ENCODE data around the gene VAV2. TPM values are rescaled to one million over a fixed set of nuclear protein-coding genes. Genes with fewer than 3 reads are reported as not detected.

VAV2 gene
- total and polyA plus RNA-seq, 4 donors: 4.9 to 26.4 (median 17.0) TPM

GRCh38 chr9:133963166-133963565, 29.0 kb downstream of the VAV2 start:
- 79% methylated on average over 10 of the region's 10 CpGs for WGBS
- H3K9ac ChIP-seq (ENCODE audit: low read depth in 1 of 2, low read length in 2 of 2): no peak overlapping the region
- peaks cover 15 to 35% (median 22%) of the 10 kb centered on the region in 4 donors for H3K4me1 ChIP-seq (ENCODE audit: control insufficient read depth in 4 of 4, insufficient read depth in 4 of 4, low read length in 3 of 4)
- H3K4me3 ChIP-seq (ENCODE audit: low read depth in 1 of 3, low read length in 3 of 3): no peak overlapping the region
- no peaks in the 10 kb centered on the region for H3K27me3 ChIP-seq (ENCODE audit: control insufficient read depth in 4 of 4, insufficient read depth in 4 of 4, low read length in 3 of 4)
- H3K27ac ChIP-seq (ENCODE audit: low read depth in 1 of 2, low read length in 2 of 2): no peak overlapping the region
- no peaks in the 10 kb centered on the region for H3K9me3 ChIP-seq (ENCODE audit: control insufficient read depth in 4 of 4, low read length in 3 of 4)
- no peak for TF ChIP-seq RXRA (IDR thresholded peaks at IDR 0.05)
- TF ChIP-seq SP1 (IDR thresholded peaks at IDR 0.05): no peak
- TF ChIP-seq FOXA1 (IDR thresholded peaks at IDR 0.05): no peak
- no peak for TF ChIP-seq REST (IDR thresholded peaks at IDR 0.05)
- TF ChIP-seq HNF4A (conservative IDR thresholded peaks at IDR 0.05): no peak
- H3K36me3 ChIP-seq (ENCODE audit: control insufficient read depth in 4 of 4, insufficient read depth in 3 of 4, low read depth in 1 of 4, low read length in 3 of 4): no peaks in the 10 kb centered on the region
- DNase-seq (ENCODE audit: low spot score): no peak

DNA sequence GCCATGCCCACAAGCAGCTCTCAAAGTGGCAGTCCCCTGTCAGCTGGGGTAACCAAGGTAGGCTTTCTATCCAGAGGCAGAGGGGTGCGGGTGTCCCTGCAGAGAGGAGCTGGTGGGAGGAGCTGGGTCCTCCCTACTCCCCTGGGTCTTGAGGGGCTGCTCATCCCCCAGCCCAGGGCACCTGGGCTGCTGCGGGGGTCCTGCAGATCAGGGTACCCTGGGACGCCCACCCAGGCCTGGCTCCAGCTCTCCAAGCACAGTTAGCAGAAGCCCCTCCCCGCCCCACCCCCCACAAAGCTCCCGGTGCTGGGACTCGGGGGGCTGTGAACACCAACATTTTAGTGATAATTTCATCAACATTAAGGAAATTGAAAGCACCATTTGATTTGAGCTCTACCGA, 29.8 kb downstream of the VAV2 start:
- no peaks in the 10 kb centered on the region for H3K9me3 ChIP-seq (ENCODE audit: control insufficient read depth in 4 of 4, low read length in 3 of 4)
- H3K27ac ChIP-seq (ENCODE audit: low read depth in 1 of 2, low read length in 2 of 2): no peak overlapping the region
- H3K36me3 ChIP-seq (ENCODE audit: control insufficient read depth in 4 of 4, insufficient read depth in 3 of 4, low read depth in 1 of 4, low read length in 3 of 4): no peaks in the 10 kb centered on the region
- no peak overlapping the region for H3K4me3 ChIP-seq (ENCODE audit: low read depth in 1 of 3, low read length in 3 of 3)
- TF ChIP-seq GABPA (IDR thresholded peaks at IDR 0.05 in 1 of 2, conservative IDR thresholded peaks at IDR 0.05 in 1 of 2) (no peak), FOXA1 (IDR thresholded peaks at IDR 0.05) (no peak), EGR1 (IDR thresholded peaks at IDR 0.05; ENCODE audit: low read depth in 2 of 2) (no peak), TAF1 (conservative IDR thresholded peaks at IDR 0.05) (no peak), ZBTB33 (IDR thresholded peaks at IDR 0.05) (no peak), JUND (IDR thresholded peaks at IDR 0.05) (no peak), SP1 (IDR thresholded peaks at IDR 0.05) (no peak), HNF4A (conservative IDR thresholded peaks at IDR 0.05) (no peak), RXRA (IDR thresholded peaks at IDR 0.05) (no peak), HNF4G (IDR thresholded peaks at IDR 0.05) (no peak)
- TF ChIP-seq, protein P1, sequence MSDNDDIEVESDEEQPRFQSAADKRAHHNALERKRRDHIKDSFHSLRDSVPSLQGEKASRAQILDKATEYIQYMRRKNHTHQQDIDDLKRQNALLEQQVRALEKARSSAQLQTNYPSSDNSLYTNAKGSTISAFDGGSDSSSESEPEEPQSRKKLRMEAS (IDR thresholded peaks at IDR 0.05): no peak
- H3K4me1 ChIP-seq (ENCODE audit: control insufficient read depth in 4 of 4, insufficient read depth in 4 of 4, low read length in 3 of 4): peaks cover 15 to 37% (median 22%) of the 10 kb centered on the region in 4 donors
- WGBS: 86% methylated on average over 7 of the region's 7 CpGs
- H3K27me3 ChIP-seq (ENCODE audit: control insufficient read depth in 4 of 4, insufficient read depth in 4 of 4, low read length in 3 of 4): no peaks in the 10 kb centered on the region
- H3K9ac ChIP-seq (ENCODE audit: low read depth in 1 of 2, low read length in 2 of 2): no peak overlapping the region
- no peak for DNase-seq (ENCODE audit: low spot score)
